ENCODE results near the gene CDC37.

DNA sequence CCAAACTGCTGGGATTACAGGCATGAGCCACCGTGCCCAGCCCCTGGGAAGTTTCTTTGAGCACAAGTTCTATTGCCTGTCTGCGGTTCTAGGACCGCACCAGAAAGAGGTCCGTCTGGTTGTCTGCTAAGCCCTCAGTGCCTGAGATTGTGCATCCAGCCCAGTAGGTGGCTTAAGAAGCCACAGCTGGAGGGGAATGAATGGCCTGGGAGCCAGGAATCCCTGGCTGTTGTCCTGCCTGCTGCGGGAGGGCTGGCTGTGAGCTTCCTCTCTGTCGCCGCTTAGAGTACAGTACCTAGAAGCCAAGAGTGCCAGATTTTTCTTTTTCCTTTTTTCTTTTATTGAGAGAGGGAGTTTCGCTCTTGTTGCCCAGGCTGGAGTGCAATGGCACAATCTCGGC lies 18.8 kb downstream of the CDC37 start:
- TF ChIP-seq, protein P1, sequence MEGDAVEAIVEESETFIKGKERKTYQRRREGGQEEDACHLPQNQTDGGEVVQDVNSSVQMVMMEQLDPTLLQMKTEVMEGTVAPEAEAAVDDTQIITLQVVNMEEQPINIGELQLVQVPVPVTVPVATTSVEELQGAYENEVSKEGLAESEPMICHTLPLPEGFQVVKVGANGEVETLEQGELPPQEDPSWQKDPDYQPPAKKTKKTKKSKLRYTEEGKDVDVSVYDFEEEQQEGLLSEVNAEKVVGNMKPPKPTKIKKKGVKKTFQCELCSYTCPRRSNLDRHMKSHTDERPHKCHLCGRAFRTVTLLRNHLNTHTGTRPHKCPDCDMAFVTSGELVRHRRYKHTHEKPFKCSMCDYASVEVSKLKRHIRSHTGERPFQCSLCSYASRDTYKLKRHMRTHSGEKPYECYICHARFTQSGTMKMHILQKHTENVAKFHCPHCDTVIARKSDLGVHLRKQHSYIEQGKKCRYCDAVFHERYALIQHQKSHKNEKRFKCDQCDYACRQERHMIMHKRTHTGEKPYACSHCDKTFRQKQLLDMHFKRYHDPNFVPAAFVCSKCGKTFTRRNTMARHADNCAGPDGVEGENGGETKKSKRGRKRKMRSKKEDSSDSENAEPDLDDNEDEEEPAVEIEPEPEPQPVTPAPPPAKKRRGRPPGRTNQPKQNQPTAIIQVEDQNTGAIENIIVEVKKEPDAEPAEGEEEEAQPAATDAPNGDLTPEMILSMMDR (IDR thresholded peaks at IDR 0.05 in 4 of 5, conservative IDR thresholded peaks at IDR 0.05 in 1 of 5): no peak
- no peak for TF ChIP-seq POLR2A (IDR thresholded peaks at IDR 0.05)
